MCF 10A (cell line): ENCODE data around the gene PLD6. TPM values are rescaled to one million over a fixed set of nuclear protein-coding genes. Genes with fewer than 3 reads are reported as not detected.

Experiments used
- BruUV-seq: library from RNA; stranded (reverse); fragments of 400-500 nt; replicated peaks from 2 replicates; lab custom pipeline; 2021; lab: Mats Ljungman, UMichigan
- CTCF ChIA-PET: fragments of 300-600 bp; sonication (Branson Sonifier 250); formaldehyde crosslinking; extraction: SDS; loops from one replicate; lab custom pipeline; 2021; ENCODE audit warnings: antibody characterized with exemption, inconsistent platforms; lab: Yijun Ruan, JAX
- POLR2A ChIA-PET: fragments of 300-600, 350-650 bp; sonication (Branson Sonifier 250); formaldehyde crosslinking; extraction: SDS; loops from one replicate; lab custom pipeline; 2020; ENCODE audit warnings: antibody characterized with exemption, inconsistent platforms; lab: Yijun Ruan, JAX
- DNase-seq: peaks from one replicate; pipeline ENCODE4 v3.0.0-alpha.2; 2018; ENCODE audit not compliant: unreplicated experiment
- H3K27ac Mint-ChIP-seq: one replicate; pipeline ENCODE4 v1.8.0; 2022; ENCODE audit warnings: mild to moderate bottlenecking, low read depth, mixed read lengths; ENCODE audit not compliant: unreplicated experiment
- H3K27me3 Mint-ChIP-seq: one replicate; pipeline ENCODE4 v1.8.0; 2022; ENCODE audit warnings: mixed read lengths; ENCODE audit not compliant: insufficient read depth, unreplicated experiment
- H3K36me3 Mint-ChIP-seq: one replicate; pipeline ENCODE4 v1.8.0; 2022; ENCODE audit warnings: mild to moderate bottlenecking, moderate library complexity, mixed read lengths; ENCODE audit not compliant: insufficient read depth, unreplicated experiment
- H3K4me1 Mint-ChIP-seq: one replicate; pipeline ENCODE4 v1.8.0; 2022; ENCODE audit warnings: mixed read lengths; ENCODE audit not compliant: insufficient read depth, unreplicated experiment
- H3K4me3 Mint-ChIP-seq: one replicate; pipeline ENCODE4 v1.8.0; 2022; ENCODE audit warnings: mild to moderate bottlenecking, moderate library complexity, mixed read lengths; ENCODE audit not compliant: unreplicated experiment
- H3K9me3 Mint-ChIP-seq: one replicate; pipeline ENCODE4 v1.8.0; 2022; ENCODE audit warnings: mixed read lengths; ENCODE audit not compliant: unreplicated experiment
- intact Hi-C: fragments of 100-400 bp; cut with micrococcal nuclease; formaldehyde crosslinking; loops from 2 replicates; pipeline ENCODE4 v1.14.1; 2022
- total RNA-seq: library from RNA; stranded (reverse); gene quantifications from 2 replicates; pipeline ENCODE4 v1.2.3, GENCODE V29; 2022
- TF ChIP-seq, protein P1 (sequence below): fragments of 200-600 bp; IDR thresholded peaks from one replicate; pipeline ENCODE4 v1.8.0; 2022; ENCODE audit warnings: antibody characterized with exemption, mild to moderate bottlenecking; ENCODE audit not compliant: unreplicated experiment

PLD6 gene
- total RNA-seq, 1 experiment from 2014 or later: 5.5 TPM

DNA sequence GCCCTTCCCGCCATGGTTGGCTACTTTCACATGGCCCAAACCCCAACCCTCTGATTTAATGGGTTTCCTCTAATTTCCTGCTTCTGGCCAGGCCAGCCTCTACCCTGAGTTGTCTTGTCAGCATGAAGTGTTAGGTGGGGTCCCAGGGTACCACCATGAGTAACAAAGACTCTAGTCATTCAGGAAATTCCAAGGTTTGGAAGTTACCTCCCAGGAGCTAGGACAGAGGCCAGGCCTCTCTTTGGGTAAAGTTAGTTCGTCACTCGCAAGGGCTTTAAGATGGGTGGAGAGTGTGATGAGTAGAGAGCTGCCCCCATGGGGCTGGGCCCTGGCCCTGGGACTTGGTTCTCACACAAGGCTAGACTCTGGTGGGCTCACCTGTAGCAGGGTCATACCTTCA is 54.6 kb downstream of the PLD6 start:
- peak overlapping the region; percentile 5 for H3K4me3 Mint-ChIP-seq
- CTCF ChIA-PET: interaction anchor here (1.0 to 1.4 kb wide), 2 partner anchors 151 to 152 kb away, joined by 3 to 6 read pairs; no protein-coding TSS in a partner anchor
- no peak for DNase-seq
- BruUV-seq: no TSS peak
- no peaks in the 10 kb centered on the region for H3K9me3 Mint-ChIP-seq
- H3K27me3 Mint-ChIP-seq: no peaks in the 10 kb centered on the region
- peaks cover 33% of the 10 kb centered on the region for H3K4me1 Mint-ChIP-seq
- H3K27ac Mint-ChIP-seq: peak overlapping the region; percentile 75
- POLR2A ChIA-PET: interaction anchor here (0.6 kb wide), 1 partner anchor 107 kb away, joined by 3 read pairs; no protein-coding TSS in a partner anchor
- TF ChIP-seq, protein P1, sequence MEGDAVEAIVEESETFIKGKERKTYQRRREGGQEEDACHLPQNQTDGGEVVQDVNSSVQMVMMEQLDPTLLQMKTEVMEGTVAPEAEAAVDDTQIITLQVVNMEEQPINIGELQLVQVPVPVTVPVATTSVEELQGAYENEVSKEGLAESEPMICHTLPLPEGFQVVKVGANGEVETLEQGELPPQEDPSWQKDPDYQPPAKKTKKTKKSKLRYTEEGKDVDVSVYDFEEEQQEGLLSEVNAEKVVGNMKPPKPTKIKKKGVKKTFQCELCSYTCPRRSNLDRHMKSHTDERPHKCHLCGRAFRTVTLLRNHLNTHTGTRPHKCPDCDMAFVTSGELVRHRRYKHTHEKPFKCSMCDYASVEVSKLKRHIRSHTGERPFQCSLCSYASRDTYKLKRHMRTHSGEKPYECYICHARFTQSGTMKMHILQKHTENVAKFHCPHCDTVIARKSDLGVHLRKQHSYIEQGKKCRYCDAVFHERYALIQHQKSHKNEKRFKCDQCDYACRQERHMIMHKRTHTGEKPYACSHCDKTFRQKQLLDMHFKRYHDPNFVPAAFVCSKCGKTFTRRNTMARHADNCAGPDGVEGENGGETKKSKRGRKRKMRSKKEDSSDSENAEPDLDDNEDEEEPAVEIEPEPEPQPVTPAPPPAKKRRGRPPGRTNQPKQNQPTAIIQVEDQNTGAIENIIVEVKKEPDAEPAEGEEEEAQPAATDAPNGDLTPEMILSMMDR: no peak
- peaks cover 64% of the 10 kb centered on the region for H3K36me3 Mint-ChIP-seq
- intact Hi-C loops: loop anchor here (5.0 to 10.0 kb wide), 2 partner anchors 109 to 147 kb away; partner anchors contain the start of gene MPRIP

DNA sequence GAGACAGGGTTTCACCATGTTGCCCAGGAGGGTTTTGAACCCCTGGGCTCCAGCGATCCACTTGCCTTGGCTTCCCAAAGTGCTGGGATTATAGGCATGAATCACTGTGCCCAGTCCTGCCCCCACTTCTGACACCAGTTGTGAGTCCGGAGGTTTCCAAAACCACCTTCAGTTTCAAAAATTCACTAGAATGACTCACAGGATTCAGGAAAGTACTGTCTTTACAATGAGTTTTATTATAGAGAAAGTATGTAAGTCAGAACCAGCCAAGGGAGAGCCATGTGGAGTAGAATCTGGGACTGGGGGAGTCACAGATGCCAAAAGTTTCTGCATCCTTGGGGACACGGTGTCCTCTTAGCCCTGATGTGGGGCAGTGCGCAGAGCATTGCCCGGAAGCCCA is 55.1 kb downstream of the PLD6 start:
- ChIA-PET POLR2A (interaction anchor here (0.6 kb wide), 1 partner anchor 106 kb away, joined by 3 read pairs; no protein-coding TSS in a partner anchor), CTCF (interaction anchor here (1.0 to 1.4 kb wide), 2 partner anchors 150 to 151 kb away, joined by 3 to 6 read pairs; no protein-coding TSS in a partner anchor)
- peak overlapping the region; percentile 75 for H3K27ac Mint-ChIP-seq
- peak overlapping the region; percentile 5 for H3K4me3 Mint-ChIP-seq
- DNase-seq: peak; percentile 88
- no TSS peak for BruUV-seq
- peaks cover 33% of the 10 kb centered on the region for H3K4me1 Mint-ChIP-seq
- H3K36me3 Mint-ChIP-seq: peaks cover 67% of the 10 kb centered on the region
- H3K9me3 Mint-ChIP-seq: no peaks in the 10 kb centered on the region
- TF ChIP-seq, protein P1: no peak
- H3K27me3 Mint-ChIP-seq: no peaks in the 10 kb centered on the region
- intact Hi-C loops: loop anchor here (5.0 to 10.0 kb wide), 2 partner anchors 109 to 146 kb away; partner anchors contain the start of gene MPRIP

Other genes with a start within 250 kb of the PLD6 start
- gene TNFRSF13B, start 234.2 kb downstream of the PLD6 start, total RNA-seq: not detected in 2 replicates
- 214 and 230 TPM in 2 replicates for gene MPRIP, start 163.9 kb downstream of the PLD6 start, total RNA-seq
- 25.6 and 49.7 TPM in 2 replicates for gene FLCN, start 30.8 kb upstream of the PLD6 start, total RNA-seq
- gene COPS3, start 74.9 kb upstream of the PLD6 start, total RNA-seq: 67.0 and 91.8 TPM in 2 replicates
- 5.0 and 5.5 TPM in 2 replicates for gene NT5M, start 97.0 kb upstream of the PLD6 start, total RNA-seq